ENCODE data around the gene GRIK4.
A peak's percentile ranks its signal among the peaks of the same experiment; 100 is the strongest.
"Not testable (repeated sequence)": the region's sequence is repeated elsewhere in the genome, so short reads cannot be mapped to it uniquely, and the experiment has no call there.

The GRIK4 gene

DNA sequence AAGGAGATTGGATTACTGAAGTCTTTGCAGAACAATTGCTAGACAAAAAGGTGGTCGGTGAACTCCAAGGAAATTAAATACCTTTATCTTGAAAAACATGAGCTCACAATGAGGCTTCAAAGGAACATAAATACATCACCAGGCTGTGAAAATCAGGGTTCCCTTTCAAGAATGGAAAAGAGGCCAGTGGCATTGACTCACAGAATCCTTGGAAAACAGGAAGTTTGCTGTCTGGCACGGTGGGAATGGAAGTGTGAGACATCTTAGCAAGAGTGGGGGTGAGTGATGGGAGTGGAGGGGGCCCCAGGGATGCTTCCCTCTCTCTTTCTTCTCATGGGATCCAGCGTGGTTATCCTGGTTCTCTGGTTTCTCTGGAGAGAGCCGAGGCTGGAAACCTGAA is 463.4 kb downstream of the GRIK4 start:
- DNase-seq: no peak

DNA sequence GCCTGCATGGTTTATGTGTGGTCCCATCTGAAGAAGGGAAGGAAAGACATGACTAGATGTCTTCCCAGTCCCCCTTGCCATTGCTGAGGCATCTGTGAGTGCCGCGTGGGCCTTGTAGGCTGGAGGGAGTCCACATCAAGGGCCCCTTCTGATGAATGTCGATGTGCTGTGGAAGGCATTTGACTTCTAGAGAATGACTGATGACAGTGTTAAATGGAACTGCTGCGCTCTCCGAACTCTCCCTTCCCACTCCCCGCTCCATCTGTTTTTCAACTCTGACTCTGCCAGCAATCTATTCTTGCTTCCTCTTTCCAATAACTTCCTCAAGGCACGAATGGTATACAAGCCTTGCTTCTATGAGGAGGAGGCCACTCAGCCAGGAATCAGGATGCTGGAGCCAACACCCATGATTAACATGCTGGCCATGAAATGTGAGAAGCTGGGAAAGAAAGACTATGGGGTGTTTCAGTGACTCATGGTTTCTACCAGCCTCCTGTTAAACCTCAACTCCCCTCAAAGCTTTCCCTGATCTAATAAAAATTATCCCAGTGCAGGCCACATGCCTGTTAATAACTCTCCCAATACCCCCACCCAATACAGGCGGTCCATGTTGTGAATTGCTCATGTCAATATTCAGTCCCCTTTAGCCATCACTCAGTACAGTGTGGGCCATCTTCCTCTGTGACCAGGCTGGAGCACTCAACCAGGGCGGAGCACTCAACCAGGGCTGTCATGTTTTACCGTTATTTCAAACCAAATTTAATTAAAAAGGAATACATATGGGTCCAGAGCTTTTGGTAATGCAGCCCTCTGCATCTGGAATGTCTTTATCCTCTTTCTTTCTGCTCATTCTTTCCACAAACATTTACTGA is 466.0 kb downstream of the GRIK4 start:
- DNase-seq: peak; percentile 21

- no peak for DNase-seq
These were observed 467.2 kb downstream of the GRIK4 start for GRCh38 chr11:120978701-120979100.

DNA sequence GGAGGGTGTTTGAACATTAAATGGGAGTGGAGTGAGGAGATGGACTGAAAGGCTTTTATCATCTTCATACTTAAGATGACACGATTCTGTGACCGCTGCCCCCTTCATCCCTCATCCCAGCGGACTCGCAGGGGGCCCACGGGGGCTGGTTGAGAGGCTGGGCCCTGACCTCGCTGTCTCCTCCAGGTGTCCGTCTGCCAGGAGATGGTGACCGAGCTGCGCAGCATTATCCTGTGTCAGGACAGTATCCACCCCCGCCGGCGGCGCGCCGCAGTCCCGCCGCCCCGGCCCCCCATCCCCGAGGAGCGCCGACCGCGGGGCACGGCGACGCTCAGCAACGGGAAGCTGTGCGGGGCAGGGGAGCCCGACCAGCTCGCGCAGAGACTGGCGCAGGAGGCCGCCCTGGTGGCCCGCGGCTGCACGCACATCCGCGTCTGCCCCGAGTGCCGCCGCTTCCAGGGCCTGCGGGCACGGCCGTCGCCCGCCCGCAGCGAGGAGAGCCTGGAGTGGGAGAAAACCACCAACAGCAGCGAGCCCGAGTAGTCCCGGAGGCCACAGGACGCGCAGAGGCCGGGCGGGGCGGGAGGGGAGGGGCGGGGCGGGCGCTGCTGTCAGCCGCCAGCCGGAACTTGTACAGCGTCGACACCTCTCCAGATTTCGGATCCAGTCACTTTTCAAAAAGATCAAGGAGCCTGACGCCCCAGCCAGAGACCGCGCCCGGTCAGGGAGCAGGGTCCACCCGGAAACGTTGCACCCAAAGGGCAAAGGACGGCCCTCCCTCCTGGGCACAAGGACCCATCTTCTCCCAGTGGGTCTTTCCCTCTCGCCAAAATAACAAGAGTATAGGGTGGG is 474.4 kb downstream of the GRIK4 start:
- DNase-seq: peak; percentile 5

GRCh38 chr11:120988603-120989002 is 477.1 kb downstream of the GRIK4 start:
- DNase-seq: no peak

- no peak for DNase-seq
These were observed 480.5 kb downstream of the GRIK4 start for GRCh38 chr11:120991830-120992686.

DNA sequence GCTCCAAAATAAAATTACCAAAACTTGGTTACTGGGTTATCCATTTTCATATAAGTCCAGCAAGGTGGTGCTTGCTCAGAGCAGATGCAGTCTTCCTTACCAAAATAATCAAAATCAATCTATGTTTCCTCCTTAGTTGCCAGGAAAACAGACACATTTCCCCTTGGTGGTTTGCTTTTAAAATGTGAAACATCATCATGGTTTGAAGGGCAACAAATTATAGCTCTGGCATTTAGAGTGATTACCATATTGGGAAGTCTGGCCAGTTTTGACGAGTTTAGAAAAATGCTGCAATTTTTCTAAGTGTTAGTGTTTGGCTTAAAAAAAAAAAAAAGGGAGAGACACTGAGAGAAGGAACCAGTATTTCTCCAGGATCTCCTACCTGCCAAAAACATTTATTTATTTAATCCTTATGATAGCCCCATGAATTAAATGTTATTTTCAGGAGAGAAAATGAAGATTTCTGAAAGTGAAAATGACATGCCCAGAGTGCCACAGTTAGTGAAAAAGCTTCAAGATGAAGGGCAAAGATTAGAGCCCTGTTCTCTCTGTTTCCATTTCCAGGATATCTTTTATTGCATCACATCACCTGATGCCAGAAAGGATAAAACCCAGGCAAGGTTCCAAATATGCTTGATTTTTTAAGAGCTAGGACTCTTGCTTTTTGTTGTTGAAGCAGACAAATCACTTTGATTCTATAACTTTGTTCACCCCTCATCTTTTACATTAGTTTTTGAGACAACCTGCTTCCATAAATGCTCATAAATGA is 482.7 kb downstream of the GRIK4 start:
- no peak for DNase-seq

- no peak for DNase-seq
These were observed 483.6 kb downstream of the GRIK4 start for GRCh38 chr11:120995184-120995583.

GRCh38 chr11:120996973-120997372 is 485.4 kb downstream of the GRIK4 start:
- DNase-seq: no peak

GRCh38 chr11:120998581-120998980 is 487.0 kb downstream of the GRIK4 start:
- no peak for DNase-seq

DNA sequence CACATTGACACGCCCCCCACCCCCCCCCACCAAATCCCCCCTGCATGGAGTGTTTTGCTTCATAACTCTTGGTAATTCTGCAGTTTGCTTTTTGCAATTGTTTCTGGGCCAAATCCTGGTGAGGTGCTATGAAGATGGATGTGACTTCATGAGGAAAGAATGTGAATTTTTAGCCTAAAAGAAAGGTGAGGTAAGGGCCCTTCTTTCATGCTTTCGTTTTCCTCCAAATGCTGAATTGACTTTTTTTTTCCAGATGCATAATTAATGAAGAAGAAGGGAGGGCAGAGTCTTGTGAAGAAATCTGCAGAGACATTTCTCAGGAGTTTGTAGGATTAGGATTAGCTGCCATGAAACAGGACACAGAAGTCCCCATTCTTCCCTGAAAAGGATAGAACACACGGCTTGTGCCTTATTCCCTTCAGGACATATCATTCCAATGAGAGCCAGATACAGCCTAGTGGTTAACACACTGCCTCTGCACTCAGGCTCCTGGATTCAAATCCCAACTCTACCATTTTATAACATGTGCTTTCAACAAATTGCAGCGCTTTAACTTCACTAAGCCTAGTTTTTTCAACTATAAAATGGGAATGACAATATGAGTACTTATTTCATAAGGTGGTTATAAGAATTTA is 492.8 kb downstream of the GRIK4 start:
- DNase-seq: no peak

DNA sequence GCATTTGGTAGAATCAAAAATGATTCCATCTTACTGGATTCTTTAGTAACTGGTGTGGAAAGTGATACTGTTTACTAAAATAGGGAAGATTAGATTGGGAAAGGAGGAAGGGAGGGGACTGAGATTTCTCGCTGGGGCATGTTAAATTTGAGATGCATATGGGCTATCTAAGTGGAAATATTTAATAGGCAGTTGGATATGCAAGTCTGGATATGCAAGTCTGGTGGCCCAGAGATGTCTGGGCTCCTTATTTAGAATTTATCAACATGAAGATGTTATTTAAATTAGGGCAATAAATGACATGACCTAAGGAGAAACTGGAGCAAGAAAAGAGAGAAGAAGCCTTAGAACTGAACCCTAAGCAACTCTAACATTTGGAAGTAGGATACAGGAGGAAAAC is 495.4 kb downstream of the GRIK4 start:
- DNase-seq: no peak

- no peak for DNase-seq
These were observed 497.0 kb downstream of the GRIK4 start for GRCh38 chr11:121008551-121008950.

DNA sequence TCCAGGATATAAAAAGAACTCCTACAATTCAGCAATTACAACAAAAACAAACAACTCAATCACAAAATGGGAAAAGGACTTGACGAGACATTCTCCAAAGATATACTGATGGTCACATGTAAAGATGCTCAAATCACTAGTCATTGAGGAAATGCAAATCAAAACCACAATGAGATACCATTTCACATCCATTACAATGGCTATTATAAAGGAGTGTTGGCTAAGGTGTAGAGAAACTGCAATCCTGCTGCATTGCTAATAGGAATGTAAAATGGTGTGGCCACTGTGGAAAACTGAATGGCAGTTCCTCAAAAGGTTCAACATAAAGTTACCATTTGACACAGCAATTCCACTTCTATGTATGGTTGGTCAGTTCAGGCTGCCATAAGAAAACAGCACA is 500.5 kb downstream of the GRIK4 start:
- no peak for DNase-seq

GRCh38 chr11:121018746-121019145 is 507.2 kb downstream of the GRIK4 start:
- DNase-seq: no peak

- not testable (repeated sequence) for DNase-seq
These were observed 510.2 kb downstream of the GRIK4 start for GRCh38 chr11:121021718-121022117.

GRCh38 chr11:121023848-121024751 is 512.6 kb downstream of the GRIK4 start, which contains the start of gene TBCEL:
Gene TBCEL, plus strand, starts transcription at chr11:121024102. Its CDS starts 21,589 bp downstream, at chr11:121045691.
- peak; percentile 72 for DNase-seq

DNA sequence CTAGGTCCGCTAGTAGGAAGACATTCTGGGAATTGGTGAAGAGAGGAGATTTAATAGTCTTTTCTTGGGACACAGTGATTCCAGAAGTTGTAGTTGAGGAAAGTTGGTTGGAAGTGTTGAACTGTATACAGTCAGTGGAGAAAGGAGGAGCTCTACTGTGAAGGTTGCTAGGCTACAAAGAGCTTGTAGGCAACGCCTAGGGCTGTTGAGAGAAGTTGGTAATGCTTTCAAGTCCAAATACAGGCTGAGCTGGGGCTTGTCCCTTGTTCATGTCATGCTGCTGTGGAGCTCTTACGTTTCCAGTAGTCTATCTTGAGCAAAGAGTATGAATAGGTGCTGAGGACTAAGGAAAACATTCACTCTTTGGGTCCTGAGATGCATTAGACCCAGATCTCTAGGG is 513.4 kb downstream of the GRIK4 start:
- DNase-seq: no peak

- DNase-seq: no peak
These were observed 517.6 kb downstream of the GRIK4 start for GRCh38 chr11:121029153-121029552.

- DNase-seq: no peak
These were observed 518.4 kb downstream of the GRIK4 start for GRCh38 chr11:121029813-121030445.

All from HCEC 1CT (cell line).